Neural progenitor cell (in vitro differentiated cells): ENCODE results near the gene SIGLEC5.

Source experiments
- CTCF ChIP-seq: fragments of 200-600 bp; sonication (generic); IDR thresholded peaks from 2 replicates; pipeline ENCODE4 v1.5.1; 2017; ENCODE audit warnings: antibody characterized with exemption, mild to moderate bottlenecking
- EZH2 ChIP-seq: fragments of 200-600 bp; sonication (generic); IDR thresholded peaks from 2 replicates; pipeline ENCODE4 v1.6.1; 2017; ENCODE audit warnings: antibody characterized with exemption, mild to moderate bottlenecking, moderate library complexity

- TF ChIP-seq EZH2 (no peak), CTCF (no peak)
Measured at GRCh38 chr19:51568456-51568855, 61.7 kb downstream of the SIGLEC5 start.
